Suprapubic skin (tissue), 4 donors: ENCODE data around the gene SNAPC1. TPM values are rescaled to one million over a fixed set of nuclear protein-coding genes. Genes with fewer than 3 reads are reported as not detected.

Experiments
- DNase-seq, 2 donors: peaks; one replicate each; pipeline ENCODE4 v3.0.0-alpha.2; 2019; ENCODE audit warnings: low spot score in 2 of 2
- H3K27ac ChIP-seq: fragments of 200-600 bp; sonication (generic); one replicate; pipeline ENCODE4 v1.5.1; 2019
- H3K27me3 ChIP-seq: fragments of 200-600 bp; sonication (generic); one replicate; pipeline ENCODE4 v1.5.1; 2019
- H3K36me3 ChIP-seq: fragments of 200-600 bp; sonication (generic); one replicate; pipeline ENCODE4 v1.5.1; 2019
- H3K4me1 ChIP-seq: fragments of 200-600 bp; sonication (generic); one replicate; pipeline ENCODE4 v1.5.1; 2019
- H3K4me3 ChIP-seq: fragments of 200-600 bp; sonication (generic); one replicate; pipeline ENCODE4 v1.5.1; 2019; ENCODE audit warnings: mild to moderate bottlenecking
- H3K9me3 ChIP-seq: fragments of 200-600 bp; sonication (generic); one replicate; pipeline ENCODE4 v1.5.1; 2019
- EP300 ChIP-seq: sonication (generic); formaldehyde crosslinking; IDR thresholded peaks from one replicate; pipeline ENCODE4 v1.6.1; 2017; ENCODE audit warnings: antibody characterized with exemption
- POLR2A ChIP-seq, 2 donors: fragments of 450-650 bp; IDR thresholded peaks; one replicate each; pipeline ENCODE4 v1.6.1; 2017; ENCODE audit warnings: antibody characterized with exemption in 2 of 2, mild to moderate bottlenecking in 2 of 2, moderate library complexity in 2 of 2
- POLR2AphosphoS5 ChIP-seq, 3 donors: sonication (generic); formaldehyde crosslinking; IDR thresholded peaks; one replicate each; pipeline ENCODE4 v1.6.1; 2017; ENCODE audit warnings: antibody characterized with exemption in 3 of 3
- WGBS: methylation state at CpG from one replicate; pipeline ENCODE4 v1.1.5; 2018; 5-methylcytosine and 5-hydroxymethylcytosine counted together
- total RNA-seq, 4 donors: library from RNA; depleted of rRNA; stranded (reverse); fragments of >200 nt; gene quantifications; one replicate each; pipeline ENCODE4 v1.1.0, GENCODE V29; 2016
- TF ChIP-seq, protein P1 (sequence below), 2 donors: fragments of 200-600 bp in 1 of 2; fragments of 450-650 bp in 1 of 2; sonication (generic) in 1 of 2; IDR thresholded peaks; one replicate each; pipeline ENCODE4 v1.5.1; 2016 to 2019; ENCODE audit warnings: antibody characterized with exemption in 2 of 2, mild to moderate bottlenecking in 1 of 2, moderate library complexity in 1 of 2

The SNAPC1 gene
- total RNA-seq, 4 donors from 2014 or later: 5.2 to 9.3 (median 6.5) TPM

DNA sequence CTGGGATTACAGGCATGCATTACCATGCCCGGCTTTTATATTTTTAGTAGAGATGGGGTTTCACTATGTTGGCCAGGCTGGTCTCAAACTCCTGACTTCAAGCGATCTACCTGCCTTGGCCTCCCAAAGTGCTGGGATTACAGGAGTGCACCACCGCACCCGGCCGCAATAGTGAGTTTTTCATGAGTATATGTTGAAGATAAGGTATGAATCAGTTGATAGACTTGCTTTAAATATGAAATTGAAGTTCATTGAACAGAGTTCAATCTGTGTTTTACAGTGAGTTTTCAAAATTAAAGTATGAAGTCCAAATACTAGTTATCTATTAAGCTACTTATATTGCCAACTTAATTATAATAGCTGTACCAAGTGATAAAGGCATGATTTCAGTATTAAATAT lies 35.1 kb downstream of the SNAPC1 start:
- no peaks in the 10 kb centered on the region for H3K27me3 ChIP-seq

DNA sequence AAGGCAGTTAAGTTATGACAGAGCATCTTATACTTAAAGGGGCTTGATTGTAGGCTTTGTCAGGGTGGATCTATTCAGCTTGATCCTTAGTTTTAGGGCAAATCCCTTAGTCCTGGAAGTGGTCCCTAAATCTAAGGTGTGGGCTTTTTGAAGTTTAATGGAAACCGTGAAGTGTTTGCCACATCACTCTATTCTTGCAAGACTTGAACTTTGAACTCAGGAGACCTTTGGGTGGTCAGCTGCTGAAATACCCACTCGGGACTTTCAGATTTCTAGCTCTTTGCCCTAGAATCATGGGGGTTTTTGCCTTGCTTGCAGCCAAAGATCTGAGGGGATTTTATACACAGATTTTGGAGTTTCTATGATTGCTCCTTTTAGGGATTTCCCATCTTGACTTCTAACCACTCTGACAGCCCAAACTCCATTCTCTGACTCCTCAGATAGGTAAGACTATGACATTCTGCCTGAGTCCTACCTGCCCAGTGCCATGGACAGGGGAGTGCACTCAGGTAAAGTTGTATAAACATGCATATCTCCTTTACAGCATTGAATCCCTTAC lies 39.9 kb downstream of the SNAPC1 start:
- H3K9me3 ChIP-seq: no peaks in the 10 kb centered on the region
- no peak overlapping the region for H3K27ac ChIP-seq
- no peak for DNase-seq
- H3K27me3 ChIP-seq: no peaks in the 10 kb centered on the region
- TF ChIP-seq EP300 (no peak), POLR2AphosphoS5 (IDR thresholded peaks at IDR 0.05) (no peak), POLR2A (IDR thresholded peaks at IDR 0.05) (no peak)
- TF ChIP-seq, protein P1, sequence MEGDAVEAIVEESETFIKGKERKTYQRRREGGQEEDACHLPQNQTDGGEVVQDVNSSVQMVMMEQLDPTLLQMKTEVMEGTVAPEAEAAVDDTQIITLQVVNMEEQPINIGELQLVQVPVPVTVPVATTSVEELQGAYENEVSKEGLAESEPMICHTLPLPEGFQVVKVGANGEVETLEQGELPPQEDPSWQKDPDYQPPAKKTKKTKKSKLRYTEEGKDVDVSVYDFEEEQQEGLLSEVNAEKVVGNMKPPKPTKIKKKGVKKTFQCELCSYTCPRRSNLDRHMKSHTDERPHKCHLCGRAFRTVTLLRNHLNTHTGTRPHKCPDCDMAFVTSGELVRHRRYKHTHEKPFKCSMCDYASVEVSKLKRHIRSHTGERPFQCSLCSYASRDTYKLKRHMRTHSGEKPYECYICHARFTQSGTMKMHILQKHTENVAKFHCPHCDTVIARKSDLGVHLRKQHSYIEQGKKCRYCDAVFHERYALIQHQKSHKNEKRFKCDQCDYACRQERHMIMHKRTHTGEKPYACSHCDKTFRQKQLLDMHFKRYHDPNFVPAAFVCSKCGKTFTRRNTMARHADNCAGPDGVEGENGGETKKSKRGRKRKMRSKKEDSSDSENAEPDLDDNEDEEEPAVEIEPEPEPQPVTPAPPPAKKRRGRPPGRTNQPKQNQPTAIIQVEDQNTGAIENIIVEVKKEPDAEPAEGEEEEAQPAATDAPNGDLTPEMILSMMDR (IDR thresholded peaks at IDR 0.05): no peak
- 89% methylated on average over 2 of the region's 2 CpGs for WGBS
- H3K4me1 ChIP-seq: no peaks in the 10 kb centered on the region
- no peaks in the 10 kb centered on the region for H3K36me3 ChIP-seq
- H3K4me3 ChIP-seq: no peak overlapping the region

More for the DNA sequence above, 35.1 kb downstream of the SNAPC1 start:
- Histone ChIP-seq H3K36me3 (peaks cover 29% of the 10 kb centered on the region), H3K4me3 (no peak overlapping the region), H3K27ac (no peak overlapping the region), H3K9me3 (no peaks in the 10 kb centered on the region), H3K4me1 (no peaks in the 10 kb centered on the region)
- 94% methylated on average over 5 of the region's 5 CpGs for WGBS
- DNase-seq: no peak
- no peak for TF ChIP-seq EP300
- TF ChIP-seq POLR2A (IDR thresholded peaks at IDR 0.05): no peak
- TF ChIP-seq POLR2AphosphoS5 (IDR thresholded peaks at IDR 0.05): no peak
- TF ChIP-seq, protein P1 (IDR thresholded peaks at IDR 0.05): no peak

DNA sequence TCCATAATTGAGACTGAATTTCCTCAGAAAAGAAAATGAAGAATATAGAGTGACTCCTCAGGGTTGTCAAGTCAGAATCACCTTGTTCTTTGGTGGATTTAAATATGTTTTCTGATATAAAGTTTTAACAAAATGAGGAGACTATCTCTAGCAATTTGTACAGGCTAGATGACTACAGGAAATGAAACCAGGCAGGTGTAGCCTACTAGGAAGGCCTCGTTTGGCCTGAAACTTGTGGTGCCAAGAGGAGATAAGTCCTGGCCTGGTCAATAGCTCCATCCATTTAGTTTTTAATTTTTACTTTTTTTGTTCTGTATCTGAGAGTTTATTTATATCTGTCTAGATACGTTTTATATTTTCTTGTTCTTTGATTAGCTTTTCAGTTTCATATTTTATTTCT lies 41.5 kb downstream of the SNAPC1 start:
- Histone ChIP-seq H3K4me1 (no peaks in the 10 kb centered on the region), H3K27ac (no peak overlapping the region), H3K9me3 (no peaks in the 10 kb centered on the region), H3K36me3 (no peaks in the 10 kb centered on the region), H3K27me3 (no peaks in the 10 kb centered on the region), H3K4me3 (no peak overlapping the region)
- TF ChIP-seq POLR2A (IDR thresholded peaks at IDR 0.05) (no peak), POLR2AphosphoS5 (IDR thresholded peaks at IDR 0.05) (no peak), EP300 (no peak)
- TF ChIP-seq, protein P1 (IDR thresholded peaks at IDR 0.05): no peak
- no peak for DNase-seq
- 56% methylated on average over 2 of the region's 2 CpGs for WGBS

DNA sequence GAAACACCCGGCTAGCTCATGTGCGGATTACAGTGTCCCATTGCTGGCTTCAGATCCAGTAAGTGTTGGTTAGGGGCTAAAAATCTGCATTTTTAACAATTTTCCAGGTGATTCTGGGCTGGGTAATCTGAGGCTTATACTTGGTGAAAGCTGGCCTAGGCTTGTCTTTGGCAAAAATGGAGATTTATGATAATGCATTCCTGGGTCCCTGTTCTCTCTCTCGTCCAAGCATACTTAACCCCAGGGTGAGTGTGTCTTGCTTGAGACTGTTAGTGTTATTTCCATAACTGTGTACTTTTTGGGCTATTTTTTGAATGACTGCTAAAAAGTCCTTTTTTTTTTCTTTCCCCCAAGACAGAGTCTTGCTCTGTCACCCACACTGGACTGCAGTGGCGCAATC lies 43.2 kb downstream of the SNAPC1 start:
- Histone ChIP-seq H3K27me3 (no peaks in the 10 kb centered on the region), H3K4me3 (no peak overlapping the region), H3K9me3 (no peaks in the 10 kb centered on the region), H3K36me3 (no peaks in the 10 kb centered on the region), H3K27ac (no peak overlapping the region), H3K4me1 (no peaks in the 10 kb centered on the region)
- 68% methylated on average over 4 of the region's 4 CpGs for WGBS
- no peak for TF ChIP-seq POLR2AphosphoS5 (IDR thresholded peaks at IDR 0.05)
- TF ChIP-seq, protein P1 (IDR thresholded peaks at IDR 0.05): no peak
- TF ChIP-seq EP300: no peak
- no peak for TF ChIP-seq POLR2A (IDR thresholded peaks at IDR 0.05)
- no peak for DNase-seq

DNA sequence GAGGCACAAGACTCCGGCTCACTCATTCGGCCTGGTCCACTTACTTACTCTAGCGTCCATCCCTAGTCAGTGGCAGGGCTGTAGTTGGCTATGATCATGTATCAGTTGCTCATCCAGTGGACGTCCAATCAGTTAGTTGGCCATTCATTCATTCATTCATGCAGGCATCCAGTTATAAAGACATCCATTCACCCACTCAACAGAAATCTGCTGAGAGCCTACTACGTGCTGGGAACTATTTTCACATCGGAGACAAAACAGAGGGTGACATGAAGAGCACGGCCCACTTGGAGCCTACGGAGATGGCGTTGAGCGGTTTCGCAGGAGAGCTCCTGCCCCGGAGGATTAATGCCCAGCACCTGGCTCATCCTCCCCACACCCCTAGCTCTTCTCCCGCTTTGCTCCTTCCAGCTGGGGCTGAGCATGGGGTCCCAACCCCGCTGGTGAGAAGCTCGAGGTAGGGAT lies 49.7 kb downstream of the SNAPC1 start:
- Histone ChIP-seq H3K4me1 (peaks cover 9% of the 10 kb centered on the region), H3K36me3 (no peaks in the 10 kb centered on the region), H3K27ac (no peak overlapping the region), H3K27me3 (peaks cover 32% of the 10 kb centered on the region), H3K4me3 (peak overlapping the region; percentile 44), H3K9me3 (no peaks in the 10 kb centered on the region)
- DNase-seq: no peak
- WGBS: 73% methylated on average over 15 of the region's 15 CpGs
- no peak for TF ChIP-seq EP300
- TF ChIP-seq, protein P1 (IDR thresholded peaks at IDR 0.05): no peak
- no peak for TF ChIP-seq POLR2AphosphoS5 (IDR thresholded peaks at IDR 0.05)
